H9 (cell line): ENCODE measurements around the gene TPSAB1. TPM values are rescaled to one million over a fixed set of nuclear protein-coding genes. Genes with fewer than 3 reads are reported as not detected.
"Not testable (repeated sequence)": the region's sequence is repeated elsewhere in the genome, so short reads cannot be mapped to it uniquely, and the experiment has no call there.

Source experiments
- DNase-seq: peaks from one replicate; pipeline ENCODE4 v3.0.0-alpha.2; 2017
- H2AFZ ChIP-seq: one replicate; pipeline ENCODE4 v1.6.1; 2013; ENCODE audit warnings: mild to moderate bottlenecking, low read length, control low read depth, moderate library complexity
- H2AK5ac ChIP-seq: 2 replicates; pipeline ENCODE4 v1.6.1; 2013; ENCODE audit warnings: low read length, control low read depth, mixed read lengths; ENCODE audit not compliant: insufficient read length
- H2BK120ac ChIP-seq: one replicate; pipeline ENCODE4 v1.6.1; 2013; ENCODE audit warnings: low read depth, mild to moderate bottlenecking, low read length, control low read depth, inconsistent platforms; ENCODE audit not compliant: poor library complexity, severe bottlenecking
- H2BK12ac ChIP-seq: 2 replicates; pipeline ENCODE4 v1.6.1; 2013; ENCODE audit warnings: low read length, control low read depth, mixed read lengths, low read depth; ENCODE audit not compliant: insufficient read length
- H2BK15ac ChIP-seq: 2 replicates; pipeline ENCODE4 v1.6.1; 2013; ENCODE audit warnings: low read depth, low read length, control low read depth
- H2BK20ac ChIP-seq: one replicate; pipeline ENCODE4 v1.6.1; 2013; ENCODE audit warnings: low read depth, mild to moderate bottlenecking, low read length, control low read depth, inconsistent platforms; ENCODE audit not compliant: poor library complexity, severe bottlenecking
- H2BK5ac ChIP-seq: 2 replicates; pipeline ENCODE4 v1.6.1; 2013; ENCODE audit warnings: low read length, control low read depth, mixed read lengths; ENCODE audit not compliant: insufficient read length
- H3K14ac ChIP-seq: 2 replicates; pipeline ENCODE4 v1.6.1; 2013; ENCODE audit warnings: low read length, control low read depth; ENCODE audit not compliant: insufficient read depth
- H3K18ac ChIP-seq: 2 replicates; pipeline ENCODE4 v1.6.1; 2013; ENCODE audit warnings: low read depth, mild to moderate bottlenecking, mixed read lengths, low read length, control low read depth; ENCODE audit not compliant: insufficient read length
- H3K23ac ChIP-seq: 2 replicates; pipeline ENCODE4 v1.6.1; 2013; ENCODE audit warnings: low read length, control low read depth, mixed read lengths, low read depth; ENCODE audit not compliant: insufficient read length
- H3K23me2 ChIP-seq: 2 replicates; pipeline ENCODE4 v1.6.1; 2013; ENCODE audit warnings: low read depth, mild to moderate bottlenecking, mixed read lengths, low read length, control low read depth; ENCODE audit not compliant: insufficient read length, poor library complexity, severe bottlenecking
- H3K27ac ChIP-seq: 2 replicates; pipeline ENCODE4 v1.5.1; 2013; ENCODE audit warnings: low read length, control low read depth, mixed read lengths, low read depth; ENCODE audit not compliant: insufficient read length
- H3K27me3 ChIP-seq: 2 replicates; pipeline ENCODE4 v1.6.1; 2013; ENCODE audit warnings: low read length, control low read depth, inconsistent platforms; ENCODE audit not compliant: insufficient read depth
- H3K4ac ChIP-seq: 2 replicates; pipeline ENCODE4 v1.6.1; 2013; ENCODE audit warnings: low read depth, mild to moderate bottlenecking, control low read depth, inconsistent platforms, low read length, moderate library complexity
- H3K4me1 ChIP-seq: 2 replicates; pipeline ENCODE4 v1.6.1; 2013; ENCODE audit warnings: low read length, control low read depth, inconsistent platforms; ENCODE audit not compliant: insufficient read depth
- H3K4me2 ChIP-seq: 2 replicates; pipeline ENCODE4 v1.6.1; 2013; ENCODE audit warnings: low read length, control low read depth, mixed read lengths; ENCODE audit not compliant: insufficient read length, insufficient read depth
- H3K56ac ChIP-seq: 2 replicates; pipeline ENCODE4 v1.6.1; 2013; ENCODE audit warnings: low read depth, mild to moderate bottlenecking, mixed read lengths, low read length, control low read depth; ENCODE audit not compliant: insufficient read length
- H3K79me1 ChIP-seq: 2 replicates; pipeline ENCODE4 v1.6.1; 2013; ENCODE audit warnings: low read depth, mild to moderate bottlenecking, moderate library complexity, low read length, control low read depth, inconsistent platforms; ENCODE audit not compliant: insufficient read depth, poor library complexity, severe bottlenecking
- H3K79me2 ChIP-seq: 2 replicates; pipeline ENCODE4 v1.6.1; 2013; ENCODE audit warnings: low read length, control low read depth, inconsistent platforms; ENCODE audit not compliant: insufficient read depth
- H3K9ac ChIP-seq: 2 replicates; pipeline ENCODE4 v1.6.1; 2013; ENCODE audit warnings: low read length, control low read depth, mixed read lengths; ENCODE audit not compliant: insufficient read length; ENCODE audit errors: extremely low read depth
- H3K9me3 ChIP-seq: one replicate; pipeline ENCODE4 v1.6.1; 2013; ENCODE audit warnings: low read depth, low read length, inconsistent platforms; ENCODE audit not compliant: control insufficient read depth
- H3T11ph ChIP-seq: one replicate; pipeline ENCODE4 v1.6.1; 2013; ENCODE audit warnings: mild to moderate bottlenecking, low read length, control low read depth, inconsistent platforms
- H4K20me1 ChIP-seq: one replicate; pipeline ENCODE4 v1.6.1; 2013; ENCODE audit not compliant: control insufficient read depth, insufficient read length, insufficient read depth
- H4K5ac ChIP-seq: 2 replicates; pipeline ENCODE4 v1.6.1; 2013; ENCODE audit warnings: low read depth, mild to moderate bottlenecking, mixed read lengths, low read length, control low read depth; ENCODE audit not compliant: insufficient read length
- H4K8ac ChIP-seq: replicated peaks from 2 replicates; pipeline ENCODE4 v1.6.1; 2013; ENCODE audit warnings: low read length, control low read depth, mixed read lengths, low read depth; ENCODE audit not compliant: insufficient read length
- H4K91ac ChIP-seq: 2 replicates; pipeline ENCODE4 v1.6.1; 2013; ENCODE audit warnings: low read depth, mild to moderate bottlenecking, moderate library complexity, mixed read lengths, low read length, control low read depth; ENCODE audit not compliant: insufficient read length
- H3K27ac Mint-ChIP-seq, 3 experiments: 2 replicates in 2 of 3; 3 replicates in 1 of 3; pipeline ENCODE4 v1.8.0; 2020 to 2021; ENCODE audit warnings: mixed read lengths in 3 of 3, mild to moderate bottlenecking in 1 of 3, moderate library complexity in 1 of 3
- H3K27me3 Mint-ChIP-seq: 2 replicates; pipeline ENCODE4 v1.8.0; 2021; ENCODE audit warnings: low read depth, mild to moderate bottlenecking, moderate library complexity, mixed read lengths
- H3K36me3 Mint-ChIP-seq, 3 experiments: 2 replicates in 2 of 3; 3 replicates in 1 of 3; pipeline ENCODE4 v1.8.0; 2020 to 2021; ENCODE audit warnings: low read depth in 3 of 3, mixed read lengths in 3 of 3; ENCODE audit not compliant: insufficient read depth in 1 of 3
- H3K4me1 Mint-ChIP-seq, 2 experiments: 2 replicates each; pipeline ENCODE4 v1.8.0; 2020; ENCODE audit warnings: mixed read lengths in 2 of 2
- H3K4me3 Mint-ChIP-seq, 2 experiments: 2 replicates in 1 of 2; 3 replicates in 1 of 2; pipeline ENCODE4 v1.8.0; 2020 to 2021; ENCODE audit warnings: mild to moderate bottlenecking in 2 of 2, mixed read lengths in 2 of 2, moderate library complexity in 1 of 2
- H3K9me3 Mint-ChIP-seq, 2 experiments: 2 replicates in 1 of 2; 3 replicates in 1 of 2; pipeline ENCODE4 v1.8.0; 2020; ENCODE audit warnings: mild to moderate bottlenecking in 2 of 2, mixed read lengths in 2 of 2, moderate library complexity in 1 of 2
- WGBS: extraction: QIAGEN DNeasy Blood & Tissue Kit; methylation state at CpG from one replicate; pipeline ENCODE4 v1.1.7; 2013; ENCODE audit warnings: missing lambda C conversion rate, low lambda C conversion rate, mixed read lengths; ENCODE audit not compliant: insufficient read length; ENCODE audit errors: extremely low coverage; 5-methylcytosine and 5-hydroxymethylcytosine counted together
- total RNA-seq: library from RNA; stranded (reverse); gene quantifications from 2 replicates; pipeline ENCODE4 v1.2.1, GENCODE V29; 2021

TPSAB1 gene
- total RNA-seq, 1 experiment from 2014 or later: not detected

DNA sequence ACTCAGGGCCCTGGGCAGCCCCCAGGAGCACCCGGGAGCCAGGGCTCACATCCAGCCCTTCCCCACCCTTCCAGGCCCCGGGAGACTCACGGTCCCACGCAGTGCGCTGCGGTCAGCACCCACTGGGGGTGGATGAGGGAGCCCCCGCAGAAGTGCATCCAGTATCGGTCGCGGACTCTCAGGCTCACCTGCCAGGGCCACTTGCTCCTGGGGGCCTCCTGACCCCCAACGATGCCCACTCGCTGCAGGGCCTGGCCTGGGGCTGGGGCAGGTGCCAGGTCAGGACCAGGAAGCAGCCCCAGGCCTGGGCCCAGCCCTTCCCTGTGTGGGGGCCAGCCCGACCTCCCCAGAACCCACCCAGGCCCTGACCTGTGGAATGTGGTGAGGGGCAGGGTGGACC, 11.0 kb upstream of the TPSAB1 start:
- H3K79me2 ChIP-seq, H3K9me3 Mint-ChIP-seq, H3K4me1 Mint-ChIP-seq, H3K79me1 ChIP-seq, H3K23me2 ChIP-seq, H4K8ac ChIP-seq, H4K91ac ChIP-seq, H3K4ac ChIP-seq, H3K27me3 ChIP-seq, H2BK120ac ChIP-seq, H3K4me2 ChIP-seq, H3K9me3 ChIP-seq, H3K4me1 ChIP-seq, H4K5ac ChIP-seq, H2BK5ac ChIP-seq, H3K4me3 Mint-ChIP-seq, H3K18ac ChIP-seq, H3T11ph ChIP-seq, H3K9ac ChIP-seq, H3K23ac ChIP-seq, H3K36me3 Mint-ChIP-seq, H3K27ac Mint-ChIP-seq, H2AK5ac ChIP-seq, H2BK20ac ChIP-seq, H2BK15ac ChIP-seq, H2BK12ac ChIP-seq, H3K56ac ChIP-seq, H4K20me1 ChIP-seq, H2AFZ ChIP-seq, DNase-seq, H3K14ac ChIP-seq, H3K27ac ChIP-seq: not testable (repeated sequence)
- WGBS: no CpG with 5 or more reads among the region's 13 CpGs
- H3K27me3 Mint-ChIP-seq: peaks cover 18% of the 10 kb centered on the region

DNA sequence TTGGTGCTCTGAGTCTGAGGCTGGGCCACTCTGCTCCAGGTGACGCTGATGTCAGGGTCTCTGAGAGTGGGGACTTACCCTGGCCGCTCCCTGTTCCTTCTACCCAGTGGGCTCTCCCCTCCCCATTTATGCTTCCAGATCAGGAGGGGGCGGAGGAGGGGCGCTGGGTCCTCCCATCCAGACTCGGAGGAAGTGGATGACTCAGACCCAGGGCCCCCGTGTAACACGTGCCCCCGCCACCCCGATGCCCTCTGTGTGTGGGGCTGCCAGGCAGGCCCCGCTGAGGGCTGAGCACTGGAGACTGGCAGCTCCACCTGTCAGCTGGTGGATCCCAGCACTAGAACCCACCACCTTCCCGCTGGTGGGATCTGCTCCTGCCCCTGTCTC, 10.4 kb upstream of the TPSAB1 start, which contains the start of gene TPSB2:
Gene TPSB2, minus strand, starts transcription at position 101 of the 387 bp plus-strand sequence. CDS start 233 bp downstream, outside the sequence.
- H2BK5ac ChIP-seq, H4K5ac ChIP-seq, H3K79me1 ChIP-seq, H2BK120ac ChIP-seq, H2BK15ac ChIP-seq, H2AFZ ChIP-seq, H3K23ac ChIP-seq, H4K91ac ChIP-seq, H2BK12ac ChIP-seq, H3K18ac ChIP-seq, H3K79me2 ChIP-seq, H2AK5ac ChIP-seq, H3K4me1 Mint-ChIP-seq, H4K20me1 ChIP-seq, H3K36me3 Mint-ChIP-seq, H3K14ac ChIP-seq, H3K4me1 ChIP-seq, H3K23me2 ChIP-seq, H3K9me3 Mint-ChIP-seq, H3K27me3 ChIP-seq, H3K4me3 Mint-ChIP-seq, H3T11ph ChIP-seq, H3K27ac Mint-ChIP-seq, H2BK20ac ChIP-seq, H3K9ac ChIP-seq, H3K27ac ChIP-seq, H3K4ac ChIP-seq, DNase-seq, H3K56ac ChIP-seq, H3K4me2 ChIP-seq, H3K9me3 ChIP-seq, H4K8ac ChIP-seq: not testable (repeated sequence)
- WGBS: no CpG with 5 or more reads among the region's 11 CpGs
- H3K27me3 Mint-ChIP-seq: peaks cover 18% of the 10 kb centered on the region
